Ramos (cell line): Measurements from ENCODE around the gene PTPRM.

ENCODE experiments used
- in situ Hi-C: fragments of 300-500 bp; cut with MboI; formaldehyde crosslinking; loops from one replicate; pipeline ENCODE4 v1.14.3; 2022; ENCODE audit warnings: low sequenced_read_pairs; ENCODE audit not compliant: unreplicated experiment

Gene PTPRM

GRCh38 chr18:7824970-7825369 is 257.9 kb downstream of the PTPRM start:
- in situ Hi-C loops = no loop called here

- in situ Hi-C loops = no loop called here
These were observed 263.4 kb downstream of the PTPRM start for GRCh38 chr18:7830468-7830867.

- in situ Hi-C loops = no loop called here
These were observed 272.4 kb downstream of the PTPRM start for GRCh38 chr18:7839548-7839947.

GRCh38 chr18:7840411-7840810 is 273.3 kb downstream of the PTPRM start:
- in situ Hi-C loops = no loop called here

GRCh38 chr18:7844017-7844416 is 276.9 kb downstream of the PTPRM start:
- in situ Hi-C loops = no loop called here

GRCh38 chr18:7844418-7844817 is 277.3 kb downstream of the PTPRM start:
- in situ Hi-C loops = no loop called here

GRCh38 chr18:7846335-7846734 is 279.2 kb downstream of the PTPRM start:
- in situ Hi-C loops = no loop called here

GRCh38 chr18:7847357-7848053 is 280.4 kb downstream of the PTPRM start:
- in situ Hi-C loops = no loop called here

GRCh38 chr18:7848054-7848412 is 280.9 kb downstream of the PTPRM start:
- in situ Hi-C loops = no loop called here

- in situ Hi-C loops = no loop called here
These were observed 283.3 kb downstream of the PTPRM start for GRCh38 chr18:7850446-7850845.

GRCh38 chr18:7855028-7855427 is 287.9 kb downstream of the PTPRM start:
- in situ Hi-C loops = no loop called here

GRCh38 chr18:7855671-7856070 is 288.6 kb downstream of the PTPRM start:
- in situ Hi-C loops = no loop called here

GRCh38 chr18:7856116-7856515 is 289.0 kb downstream of the PTPRM start:
- in situ Hi-C loops = no loop called here

- in situ Hi-C loops = no loop called here
These were observed 289.6 kb downstream of the PTPRM start for GRCh38 chr18:7856733-7857132.

- in situ Hi-C loops = no loop called here
These were observed 290.4 kb downstream of the PTPRM start for GRCh38 chr18:7857562-7857961.

- in situ Hi-C loops = no loop called here
These were observed 292.0 kb downstream of the PTPRM start for GRCh38 chr18:7859122-7859521.

- in situ Hi-C loops = no loop called here
These were observed 303.1 kb downstream of the PTPRM start for GRCh38 chr18:7870266-7870665.

GRCh38 chr18:7870855-7871254 is 303.7 kb downstream of the PTPRM start:
- in situ Hi-C loops = no loop called here

GRCh38 chr18:7871560-7872456 is 304.7 kb downstream of the PTPRM start:
- in situ Hi-C loops = no loop called here

GRCh38 chr18:7872569-7872968 is 305.5 kb downstream of the PTPRM start:
- in situ Hi-C loops = no loop called here

- in situ Hi-C loops = no loop called here
These were observed 306.2 kb downstream of the PTPRM start for GRCh38 chr18:7873316-7873715.
